Activated CD8-positive, alpha-beta memory T cell treated with anti-CD3 and anti-CD28 coated beads, Interleukin-2, amount 50 U/mL, for 1 hour (primary cell): ENCODE measurements around the gene USP21.

Source experiments
- DNase-seq: peaks from one replicate; pipeline ENCODE4 v3.0.0-alpha.2; 2020; ENCODE audit errors: extremely low read depth

USP21 gene

GRCh38 chr1:161193561-161194235, 34.4 kb downstream of the USP21 start:
- no peak for DNase-seq

GRCh38 chr1:161195171-161195570, 35.9 kb downstream of the USP21 start:
- no peak for DNase-seq

GRCh38 chr1:161196111-161196510, 36.8 kb downstream of the USP21 start:
- DNase-seq, result no peak

GRCh38 chr1:161196521-161197451, 37.5 kb downstream of the USP21 start:
- no peak for DNase-seq

- DNase-seq, result no peak
Observed at GRCh38 chr1:161197560-161198193, 38.4 kb downstream of the USP21 start.

GRCh38 chr1:161198194-161198896, 39.0 kb downstream of the USP21 start:
- DNase-seq, result no peak

- DNase-seq, result no peak
Observed at GRCh38 chr1:161198897-161199431, 39.7 kb downstream of the USP21 start, which contains the start of gene ADAMTS4. Gene ADAMTS4 (minus strand): TSS chr1:161199054. CDS start chr1:161198627, 427 bp downstream.

GRCh38 chr1:161199506-161200139, 40.3 kb downstream of the USP21 start:
- no peak for DNase-seq

- no peak for DNase-seq
Observed at GRCh38 chr1:161200421-161200991, 41.2 kb downstream of the USP21 start.

- DNase-seq, result no peak
Observed at GRCh38 chr1:161200992-161201835, 41.9 kb downstream of the USP21 start.

- DNase-seq, result peak; percentile 98
Observed at GRCh38 chr1:161201836-161202712, 42.8 kb downstream of the USP21 start, which contains the start of gene NDUFS2. Gene NDUFS2 (plus strand): TSS chr1:161202367. CDS start chr1:161202386, 19 bp downstream.

GRCh38 chr1:161206411-161207140, 47.3 kb downstream of the USP21 start:
- no peak for DNase-seq

- no peak for DNase-seq
Observed at GRCh38 chr1:161207173-161207572, 47.9 kb downstream of the USP21 start.

GRCh38 chr1:161209790-161210409, 50.6 kb downstream of the USP21 start:
- peak; percentile 48 for DNase-seq

GRCh38 chr1:161214369-161214768, 55.1 kb downstream of the USP21 start:
- no peak for DNase-seq

GRCh38 chr1:161215076-161215475, 55.8 kb downstream of the USP21 start, which contains the start of gene FCER1G:
Gene FCER1G (plus strand): TSS chr1:161215295. CDS start chr1:161215322, 27 bp downstream.
- DNase-seq, result no peak
